BLaER1 (cell line): ENCODE measurements around the gene TRIM52.

Experiments used
- H3K27ac ChIP-seq: shearing (Covaris generic); formaldehyde crosslinking; 2 replicates; pipeline ENCODE4 v1.8.1; 2022
- H3K27me3 ChIP-seq: shearing (Covaris generic); formaldehyde crosslinking; 2 replicates; pipeline ENCODE4 v1.8.1; 2022
- H3K36me3 ChIP-seq: shearing (Covaris generic); formaldehyde crosslinking; 2 replicates; pipeline ENCODE4 v1.8.1; 2022
- H3K4me1 ChIP-seq: shearing (Covaris generic); formaldehyde crosslinking; 2 replicates; pipeline ENCODE4 v1.8.1; 2022
- H3K4me2 ChIP-seq: shearing (Covaris generic); formaldehyde crosslinking; 2 replicates; pipeline ENCODE4 v1.8.1; 2022
- H3K4me3 ChIP-seq: shearing (Covaris generic); formaldehyde crosslinking; 2 replicates; pipeline ENCODE4 v1.8.1; 2022
- H3K9ac ChIP-seq: shearing (Covaris generic); formaldehyde crosslinking; 2 replicates; pipeline ENCODE4 v1.8.1; 2022
- H3K9me3 ChIP-seq: shearing (Covaris generic); formaldehyde crosslinking; 2 replicates; pipeline ENCODE4 v1.8.1; 2022
- H4K20me1 ChIP-seq: shearing (Covaris generic); formaldehyde crosslinking; 2 replicates; pipeline ENCODE4 v1.8.1; 2022
- Cebpa-rat ChIP-seq: shearing (Covaris generic); IDR thresholded peaks from 2 replicates; pipeline ENCODE4 v1.8.1; 2022

Gene TRIM52

GRCh38 chr5:181233801-181234454 lies 27.0 kb downstream of the TRIM52 start:
- H3K36me3 ChIP-seq: peaks cover 83% of the 10 kb centered on the region
- peaks cover 65% of the 10 kb centered on the region for H4K20me1 ChIP-seq
- 0 out of 2 replicates have a peak overlapping the region, but pooled peaks have one; percentile 29 for H3K9ac ChIP-seq
- no peak overlapping the region for H3K4me3 ChIP-seq
- no peaks in the 10 kb centered on the region for H3K27me3 ChIP-seq
- H3K4me1 ChIP-seq: peaks cover 53% of the 10 kb centered on the region
- no peaks in the 10 kb centered on the region for H3K9me3 ChIP-seq
- peak overlapping the region; percentile 68 for H3K27ac ChIP-seq
- peak overlapping the region; percentile 45 for H3K4me2 ChIP-seq
- TF ChIP-seq Cebpa-rat: no peak

GRCh38 chr5:181233088-181233800 lies 27.7 kb downstream of the TRIM52 start:
- Histone ChIP-seq H3K4me2 (peak overlapping the region; percentile 45), H3K36me3 (peaks cover 81% of the 10 kb centered on the region), H3K4me3 (no peak overlapping the region), H3K27me3 (no peaks in the 10 kb centered on the region), H3K9ac (0 out of 2 replicates have a peak overlapping the region, but pooled peaks have one; percentile 29), H3K27ac (peak overlapping the region; percentile 68), H3K9me3 (no peaks in the 10 kb centered on the region), H4K20me1 (peaks cover 58% of the 10 kb centered on the region), H3K4me1 (peaks cover 53% of the 10 kb centered on the region)
- no peak for TF ChIP-seq Cebpa-rat

- no peak for TF ChIP-seq Cebpa-rat
- peaks cover 51% of the 10 kb centered on the region for H4K20me1 ChIP-seq
- peak overlapping the region; percentile 29; the same call in 1 of the 2 replicates for H3K27ac ChIP-seq
- H3K4me1 ChIP-seq: peaks cover 53% of the 10 kb centered on the region
- H3K36me3 ChIP-seq: peaks cover 80% of the 10 kb centered on the region
- H3K9me3 ChIP-seq: no peaks in the 10 kb centered on the region
- no peaks in the 10 kb centered on the region for H3K27me3 ChIP-seq
- 0 out of 2 replicates have a peak overlapping the region, but pooled peaks have one; percentile 19 for H3K9ac ChIP-seq
- H3K4me2 ChIP-seq: no peak overlapping the region
- H3K4me3 ChIP-seq: no peak overlapping the region
These were observed 28.4 kb downstream of the TRIM52 start for GRCh38 chr5:181232593-181232992.

- H3K27ac ChIP-seq: peak overlapping the region; percentile 71
- no peaks in the 10 kb centered on the region for H3K27me3 ChIP-seq
- H3K36me3 ChIP-seq: peaks cover 79% of the 10 kb centered on the region
- no peak overlapping the region for H3K4me3 ChIP-seq
- H3K4me1 ChIP-seq: peaks cover 57% of the 10 kb centered on the region
- no peak for TF ChIP-seq Cebpa-rat
- H3K9ac ChIP-seq: peak overlapping the region; percentile 59; the same call in 1 of the 2 replicates
- H3K9me3 ChIP-seq: no peaks in the 10 kb centered on the region
- peak overlapping the region; percentile 75 for H3K4me2 ChIP-seq
- peaks cover 40% of the 10 kb centered on the region for H4K20me1 ChIP-seq
These were observed 29.5 kb downstream of the TRIM52 start for GRCh38 chr5:181231432-181231831.

DNA sequence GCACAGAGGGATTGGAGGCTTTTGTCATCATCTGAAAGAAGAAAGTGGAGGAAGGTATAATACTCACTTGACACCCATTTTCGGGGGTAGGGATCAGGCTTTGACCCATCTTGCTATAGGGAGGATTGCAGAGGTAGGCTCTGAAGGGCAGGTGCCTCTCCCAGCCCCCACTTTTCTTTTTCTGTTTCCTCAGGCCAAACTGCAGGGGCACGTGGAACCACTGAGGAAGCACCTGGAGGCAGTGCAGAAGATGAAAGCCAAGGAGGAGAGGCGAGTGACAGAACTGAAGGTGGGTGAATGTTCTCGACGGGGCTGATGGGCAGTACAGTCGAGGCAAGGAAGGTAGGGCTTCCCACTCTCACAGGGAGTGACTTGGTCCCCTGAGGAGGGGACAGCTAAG lies 30.4 kb downstream of the TRIM52 start:
- Histone ChIP-seq H3K4me1 (peaks cover 66% of the 10 kb centered on the region), H3K9me3 (no peaks in the 10 kb centered on the region), H3K4me2 (peak overlapping the region; percentile 75), H3K27me3 (no peaks in the 10 kb centered on the region), H3K4me3 (no peak overlapping the region; the same call in 1 of the 2 replicates), H3K9ac (peak overlapping the region; percentile 59), H4K20me1 (peaks cover 31% of the 10 kb centered on the region), H3K36me3 (peaks cover 71% of the 10 kb centered on the region), H3K27ac (peak overlapping the region; percentile 71)
- no peak for TF ChIP-seq Cebpa-rat

GRCh38 chr5:181229996-181230395 lies 30.9 kb downstream of the TRIM52 start:
- TF ChIP-seq Cebpa-rat: no peak
- H3K27ac ChIP-seq: peak overlapping the region; percentile 71
- H4K20me1 ChIP-seq: peaks cover 25% of the 10 kb centered on the region
- peak overlapping the region; percentile 75 for H3K4me2 ChIP-seq
- no peak overlapping the region; the same call in 1 of the 2 replicates for H3K4me3 ChIP-seq
- no peaks in the 10 kb centered on the region for H3K9me3 ChIP-seq
- peak overlapping the region; percentile 59 for H3K9ac ChIP-seq
- peaks cover 71% of the 10 kb centered on the region for H3K4me1 ChIP-seq
- H3K36me3 ChIP-seq: peaks cover 66% of the 10 kb centered on the region
- no peaks in the 10 kb centered on the region for H3K27me3 ChIP-seq

DNA sequence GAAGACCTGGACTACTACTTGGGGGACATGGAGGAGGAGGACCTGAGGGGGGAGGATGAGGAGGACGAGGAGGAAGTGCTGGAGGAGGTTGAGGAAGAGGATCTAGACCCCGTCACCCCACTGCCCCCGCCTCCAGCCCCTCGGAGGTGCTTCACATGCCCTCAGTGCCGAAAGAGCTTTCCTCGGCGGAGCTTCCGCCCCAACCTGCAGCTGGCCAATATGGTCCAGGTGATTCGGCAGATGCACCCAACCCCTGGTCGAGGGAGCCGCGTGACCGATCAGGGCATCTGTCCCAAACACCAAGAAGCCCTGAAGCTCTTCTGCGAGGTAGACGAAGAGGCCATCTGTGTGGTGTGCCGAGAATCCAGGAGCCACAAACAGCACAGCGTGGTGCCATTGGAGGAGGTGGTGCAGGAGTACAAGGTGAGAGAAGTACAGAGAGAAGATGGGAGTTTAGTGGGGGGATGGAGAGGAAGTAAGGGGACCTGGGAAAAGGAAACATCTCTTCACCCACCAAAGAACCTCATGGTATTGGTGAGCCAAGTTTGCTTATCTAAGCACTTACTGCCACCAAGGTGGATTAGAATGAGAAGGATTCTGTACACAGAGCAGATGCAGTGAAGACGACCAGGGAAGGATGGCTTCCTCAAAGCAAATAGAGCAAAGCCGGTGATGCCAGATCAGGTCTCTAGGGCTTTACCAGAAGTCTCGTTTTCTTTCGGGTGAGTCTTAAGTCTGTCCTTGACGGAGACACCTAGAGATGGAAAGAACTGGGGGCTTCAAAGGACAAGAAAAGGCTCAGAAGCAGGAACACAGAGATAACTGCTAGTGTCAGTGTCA lies 36.3 kb downstream of the TRIM52 start:
- peak overlapping the region; percentile 98 for H3K27ac ChIP-seq
- peak overlapping the region; percentile 94 for H3K9ac ChIP-seq
- no peaks in the 10 kb centered on the region for H3K27me3 ChIP-seq

GRCh38 chr5:181223729-181224389 lies 37.1 kb downstream of the TRIM52 start:
- Histone ChIP-seq H3K9ac (peak overlapping the region; percentile 94), H3K36me3 (peaks cover 22% of the 10 kb centered on the region), H3K27ac (peak overlapping the region; percentile 98), H3K9me3 (no peaks in the 10 kb centered on the region), H3K4me3 (peak overlapping the region; percentile 79), H3K27me3 (no peaks in the 10 kb centered on the region), H3K4me2 (peak overlapping the region; percentile 83), H4K20me1 (no peaks in the 10 kb centered on the region), H3K4me1 (peaks cover 47% of the 10 kb centered on the region)
- no peak for TF ChIP-seq Cebpa-rat

More for the DNA sequence above, 36.3 kb downstream of the TRIM52 start:
- Histone ChIP-seq H4K20me1 (no peaks in the 10 kb centered on the region), H3K9me3 (no peaks in the 10 kb centered on the region), H3K36me3 (peaks cover 22% of the 10 kb centered on the region), H3K4me1 (peaks cover 54% of the 10 kb centered on the region), H3K4me3 (peak overlapping the region; percentile 79), H3K4me2 (peak overlapping the region; percentile 83)
- no peak for TF ChIP-seq Cebpa-rat
